Bronchial epithelial cell (primary cell): ENCODE data around the gene TTLL9. TPM values are rescaled to one million over a fixed set of nuclear protein-coding genes. Genes with fewer than 3 reads are reported as not detected.

ENCODE experiments used
- DNase-seq: peaks from one replicate; pipeline ENCODE4 v3.0.0-alpha.2; 2010; ENCODE audit warnings: low read depth
- FAIRE-seq: peaks from 2 replicates; lab custom pipeline; 2011; peaks lifted over from hg19 to GRCh38; lab: Jason Lieb, UNC
- H3K27me3 ChIP-seq: 2 replicates; pipeline ENCODE4 v1.5.1; 2011; ENCODE audit warnings: low read length; ENCODE audit not compliant: control insufficient read depth, insufficient read depth
- H3K36me3 ChIP-seq: 2 replicates; pipeline ENCODE4 v1.5.1; 2011; ENCODE audit warnings: low read length; ENCODE audit not compliant: control insufficient read depth, insufficient read depth
- H3K4me3 ChIP-seq: 2 replicates; pipeline ENCODE4 v1.5.1; 2011; ENCODE audit warnings: mild to moderate bottlenecking, low read depth, low read length, control low read depth
- total RNA-seq: library from RNA; depleted of rRNA; stranded (reverse); fragments of >200 nt; gene quantifications from 2 replicates; pipeline ENCODE4 v1.2.1, GENCODE V29; 2014
- TF ChIP-seq, protein P1 (sequence below): IDR thresholded peaks from 2 replicates; pipeline ENCODE4 v1.5.1; 2011; ENCODE audit warnings: mild to moderate bottlenecking, moderate library complexity, low read length, control low read depth, inconsistent platforms; ENCODE audit not compliant: insufficient read depth, severe bottlenecking

TTLL9 gene
- total RNA-seq, 1 donor from 2014 or later, result not detected

DNA sequence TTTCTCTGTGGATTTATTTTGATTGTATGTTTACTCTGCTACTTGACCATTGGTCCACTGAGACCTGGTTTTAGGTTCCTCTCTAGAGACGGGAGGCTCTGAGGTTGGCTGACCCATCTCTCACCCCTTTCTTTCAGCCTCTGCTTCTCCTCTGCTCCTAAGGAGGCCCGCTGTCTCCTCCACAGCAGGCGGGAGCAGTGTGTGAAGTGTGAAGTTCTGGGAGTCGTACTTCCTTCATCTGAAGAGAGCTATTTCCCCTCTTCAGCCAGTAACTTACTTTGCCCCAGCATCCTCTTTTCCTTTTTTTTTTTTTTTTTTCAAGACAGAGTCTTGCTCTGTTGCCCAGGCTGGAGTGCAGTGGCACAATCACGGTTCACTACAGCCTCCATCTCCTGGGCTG, 60.3 kb downstream of the TTLL9 start:
- TF ChIP-seq, protein P1, sequence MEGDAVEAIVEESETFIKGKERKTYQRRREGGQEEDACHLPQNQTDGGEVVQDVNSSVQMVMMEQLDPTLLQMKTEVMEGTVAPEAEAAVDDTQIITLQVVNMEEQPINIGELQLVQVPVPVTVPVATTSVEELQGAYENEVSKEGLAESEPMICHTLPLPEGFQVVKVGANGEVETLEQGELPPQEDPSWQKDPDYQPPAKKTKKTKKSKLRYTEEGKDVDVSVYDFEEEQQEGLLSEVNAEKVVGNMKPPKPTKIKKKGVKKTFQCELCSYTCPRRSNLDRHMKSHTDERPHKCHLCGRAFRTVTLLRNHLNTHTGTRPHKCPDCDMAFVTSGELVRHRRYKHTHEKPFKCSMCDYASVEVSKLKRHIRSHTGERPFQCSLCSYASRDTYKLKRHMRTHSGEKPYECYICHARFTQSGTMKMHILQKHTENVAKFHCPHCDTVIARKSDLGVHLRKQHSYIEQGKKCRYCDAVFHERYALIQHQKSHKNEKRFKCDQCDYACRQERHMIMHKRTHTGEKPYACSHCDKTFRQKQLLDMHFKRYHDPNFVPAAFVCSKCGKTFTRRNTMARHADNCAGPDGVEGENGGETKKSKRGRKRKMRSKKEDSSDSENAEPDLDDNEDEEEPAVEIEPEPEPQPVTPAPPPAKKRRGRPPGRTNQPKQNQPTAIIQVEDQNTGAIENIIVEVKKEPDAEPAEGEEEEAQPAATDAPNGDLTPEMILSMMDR, result no peak
- DNase-seq, result no peak
- Histone ChIP-seq H3K4me3 (no peak overlapping the region), H3K27me3 (no peaks in the 10 kb centered on the region), H3K36me3 (no peaks in the 10 kb centered on the region)
- FAIRE-seq, result no peak

DNA sequence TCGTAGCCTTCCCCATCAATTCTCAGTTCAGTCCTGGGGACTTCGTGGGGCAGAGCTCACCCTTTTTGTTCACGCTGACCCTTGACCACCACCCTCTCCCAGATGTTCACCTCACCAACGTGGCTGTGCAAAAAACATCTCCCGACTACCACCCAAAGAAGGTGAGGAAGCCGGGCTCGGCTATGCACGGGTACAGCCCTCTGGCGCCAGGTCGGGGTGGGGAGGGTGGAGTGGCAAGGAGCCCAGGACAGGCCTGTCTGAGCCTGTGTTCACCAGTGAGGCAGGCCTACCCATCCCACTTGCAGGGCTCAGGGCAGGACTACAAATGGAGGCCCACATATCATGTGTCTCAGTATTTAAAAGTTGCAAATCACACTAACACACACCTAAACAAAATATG, 63.3 kb downstream of the TTLL9 start:
- TF ChIP-seq, protein P1, result no peak
- H3K27me3 ChIP-seq, result no peaks in the 10 kb centered on the region
- DNase-seq (peak; percentile 15), FAIRE-seq (no peak)
- no peak overlapping the region for H3K4me3 ChIP-seq
- no peaks in the 10 kb centered on the region for H3K36me3 ChIP-seq

DNA sequence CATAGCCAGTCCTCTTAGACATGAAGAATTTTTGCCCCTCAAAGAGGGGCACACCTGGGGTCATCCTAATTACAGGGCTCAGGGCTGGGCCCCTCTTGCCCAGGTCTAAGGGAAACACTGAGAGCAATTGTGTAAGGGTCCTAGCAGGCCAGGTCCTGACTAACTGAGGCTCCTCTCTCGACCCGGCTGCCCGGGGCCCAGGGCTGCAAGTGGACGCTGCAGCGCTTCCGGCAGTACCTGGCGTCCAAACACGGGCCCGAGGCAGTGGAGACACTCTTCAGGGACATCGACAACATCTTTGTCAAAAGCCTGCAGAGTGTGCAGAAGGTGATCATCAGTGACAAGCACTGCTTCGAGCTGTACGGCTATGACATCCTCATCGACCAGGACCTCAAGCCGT, 64.1 kb downstream of the TTLL9 start:
- TF ChIP-seq, protein P1, result no peak
- no peaks in the 10 kb centered on the region for H3K27me3 ChIP-seq
- no peak overlapping the region for H3K4me3 ChIP-seq
- FAIRE-seq, result no peak
- H3K36me3 ChIP-seq, result no peaks in the 10 kb centered on the region
- no peak for DNase-seq

DNA sequence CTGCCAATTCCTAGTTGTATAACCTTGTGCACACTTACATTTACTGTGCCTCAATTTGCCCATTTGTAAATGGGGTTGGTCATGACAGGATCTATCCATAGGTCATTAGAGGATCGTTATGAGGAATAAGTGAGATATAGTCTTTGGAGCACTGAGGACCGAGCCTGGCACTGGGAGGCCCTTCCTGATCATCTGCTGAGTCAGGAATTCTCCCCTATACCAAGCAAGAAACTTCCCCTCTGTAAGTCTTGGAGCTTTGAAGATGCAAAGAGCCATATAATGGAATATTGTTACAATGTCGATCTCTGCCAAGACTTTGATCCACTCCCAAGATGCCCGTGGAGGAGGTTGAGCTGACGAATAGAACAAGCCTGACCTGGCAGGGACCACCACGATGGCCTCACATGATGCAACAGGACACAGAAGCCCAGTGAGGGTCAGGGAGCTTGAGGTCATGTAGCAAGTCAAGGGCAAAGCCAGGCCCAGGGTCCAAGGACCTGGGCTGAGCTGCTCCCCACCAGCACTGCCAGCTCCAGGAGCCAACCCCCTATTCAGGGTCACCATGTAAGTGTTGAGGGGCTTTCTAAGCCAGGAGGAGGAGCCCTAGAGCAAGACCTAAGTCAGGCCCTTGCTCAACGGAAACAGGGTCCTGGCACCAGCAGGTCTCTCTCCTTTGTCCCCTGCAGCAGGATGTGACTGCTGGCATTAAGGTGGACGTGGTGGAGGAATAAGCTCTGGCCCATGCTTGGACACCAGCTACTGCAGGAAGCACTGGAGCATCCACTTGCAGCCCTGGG, 64.7 kb downstream of the TTLL9 start:
- no peak for DNase-seq
- TF ChIP-seq, protein P1, result no peak
- Histone ChIP-seq H3K36me3 (no peaks in the 10 kb centered on the region), H3K4me3 (no peak overlapping the region), H3K27me3 (no peaks in the 10 kb centered on the region)
- no peak for FAIRE-seq

DNA sequence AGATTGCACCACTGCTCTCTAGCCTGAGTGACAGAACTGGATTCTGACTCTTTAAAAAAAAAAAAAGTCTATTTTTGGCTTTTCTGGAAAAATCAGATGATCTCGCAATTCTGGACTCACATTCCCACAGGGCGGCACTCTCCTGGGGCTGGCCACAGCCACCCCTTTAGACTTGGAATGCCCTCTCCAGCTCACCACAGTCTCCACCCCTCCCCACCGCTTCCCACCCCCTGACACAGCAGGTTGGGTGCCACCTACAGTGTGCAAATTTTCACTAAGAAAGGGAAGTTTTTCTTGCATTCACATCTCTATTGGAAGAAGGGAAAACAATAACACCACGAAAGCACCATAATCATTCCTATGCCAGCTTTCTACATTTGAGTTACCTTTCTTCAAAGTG, 66.0 kb downstream of the TTLL9 start:
- DNase-seq (no peak), FAIRE-seq (no peak)
- TF ChIP-seq, protein P1, result no peak
- Histone ChIP-seq H3K4me3 (no peak overlapping the region), H3K27me3 (no peaks in the 10 kb centered on the region), H3K36me3 (no peaks in the 10 kb centered on the region)

DNA sequence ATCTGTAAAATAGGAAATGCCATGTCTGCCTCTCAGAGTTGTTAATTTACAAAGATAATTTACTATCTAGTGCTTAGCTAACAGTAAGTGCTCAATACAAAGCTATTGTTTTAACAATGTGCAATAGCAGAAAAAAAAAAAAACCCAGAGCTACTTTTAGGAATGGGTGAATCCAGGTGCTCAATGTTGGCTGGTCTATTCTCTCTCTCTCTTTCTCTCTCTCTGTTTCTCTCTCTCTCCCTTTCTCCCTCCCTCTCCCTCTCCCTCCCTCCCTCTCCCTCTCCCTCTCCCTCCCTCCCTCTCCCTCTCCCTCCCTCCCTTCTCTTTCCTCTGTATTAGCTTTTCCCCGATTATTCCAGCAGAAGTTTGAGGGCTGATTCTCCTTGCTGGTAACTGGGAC, 67.4 kb downstream of the TTLL9 start:
- DNase-seq (no peak), FAIRE-seq (no peak)
- H3K27me3 ChIP-seq, result no peaks in the 10 kb centered on the region
- TF ChIP-seq, protein P1, result no peak
- no peaks in the 10 kb centered on the region for H3K36me3 ChIP-seq
- H3K4me3 ChIP-seq, result no peak overlapping the region
